22Rv1 (cell line): ENCODE measurements around the gene OTUD7B.

ENCODE experiments used
- ZFX ChIP-seq: fragments of 450-650 bp; IDR thresholded peaks from 2 replicates; pipeline ENCODE4 v1.6.1; 2017; ENCODE audit warnings: antibody characterized with exemption, borderline replicate concordance
- TF ChIP-seq, protein P1 (sequence below): fragments of 450-650 bp; IDR thresholded peaks from 2 replicates; pipeline ENCODE4 v1.5.1; 2017; ENCODE audit warnings: mild to moderate bottlenecking

DNA sequence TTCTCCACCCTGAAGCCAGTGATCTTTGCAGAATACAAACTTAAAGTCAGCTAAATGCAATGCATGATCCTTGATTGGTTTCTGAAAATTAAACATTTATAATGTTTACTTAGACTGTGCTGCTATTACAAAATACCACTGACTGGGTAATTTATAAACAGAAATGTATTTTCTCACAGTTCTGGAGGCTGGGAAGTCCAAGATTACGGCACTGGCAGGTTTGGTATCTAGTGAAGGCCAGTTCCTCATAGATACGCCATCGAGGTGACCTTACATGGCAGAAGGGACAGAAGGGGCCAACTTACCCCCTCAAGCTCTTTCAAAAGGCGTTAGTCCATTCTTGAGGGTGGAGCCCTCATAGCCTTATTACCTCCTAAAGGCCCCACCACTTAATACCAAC, 114.0 kb downstream of the OTUD7B start:
- TF ChIP-seq, protein P1, sequence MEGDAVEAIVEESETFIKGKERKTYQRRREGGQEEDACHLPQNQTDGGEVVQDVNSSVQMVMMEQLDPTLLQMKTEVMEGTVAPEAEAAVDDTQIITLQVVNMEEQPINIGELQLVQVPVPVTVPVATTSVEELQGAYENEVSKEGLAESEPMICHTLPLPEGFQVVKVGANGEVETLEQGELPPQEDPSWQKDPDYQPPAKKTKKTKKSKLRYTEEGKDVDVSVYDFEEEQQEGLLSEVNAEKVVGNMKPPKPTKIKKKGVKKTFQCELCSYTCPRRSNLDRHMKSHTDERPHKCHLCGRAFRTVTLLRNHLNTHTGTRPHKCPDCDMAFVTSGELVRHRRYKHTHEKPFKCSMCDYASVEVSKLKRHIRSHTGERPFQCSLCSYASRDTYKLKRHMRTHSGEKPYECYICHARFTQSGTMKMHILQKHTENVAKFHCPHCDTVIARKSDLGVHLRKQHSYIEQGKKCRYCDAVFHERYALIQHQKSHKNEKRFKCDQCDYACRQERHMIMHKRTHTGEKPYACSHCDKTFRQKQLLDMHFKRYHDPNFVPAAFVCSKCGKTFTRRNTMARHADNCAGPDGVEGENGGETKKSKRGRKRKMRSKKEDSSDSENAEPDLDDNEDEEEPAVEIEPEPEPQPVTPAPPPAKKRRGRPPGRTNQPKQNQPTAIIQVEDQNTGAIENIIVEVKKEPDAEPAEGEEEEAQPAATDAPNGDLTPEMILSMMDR, result no peak
- TF ChIP-seq ZFX, result no peak
